Adrenal gland (tissue), 5 donors: Measurements from ENCODE around the gene ZNF148.

Experiments
- POLR2A ChIP-seq, 2 donors: fragments of 450-650 bp; IDR thresholded peaks; one replicate each; pipeline ENCODE4 v1.6.1; 2017; ENCODE audit warnings: antibody characterized with exemption in 2 of 2, mild to moderate bottlenecking in 2 of 2, moderate library complexity in 1 of 2
- TF ChIP-seq, protein P1 (sequence below), 6 experiments: fragments of 450-650 bp in 4 of 6; fragments of 200-600 bp in 2 of 6; sonication (generic) in 1 of 6; IDR thresholded peaks; 1 replicate in 5 of 6; 2 replicates in 1 of 6; pipeline versions ENCODE4 v1.5.1 to v1.8.0; 2016 to 2021; ENCODE audit warnings: antibody characterized with exemption in 6 of 6, mild to moderate bottlenecking in 2 of 6, moderate library complexity in 1 of 6
- donor health status: DM: no; HTN: no; CAD: no.

DNA sequence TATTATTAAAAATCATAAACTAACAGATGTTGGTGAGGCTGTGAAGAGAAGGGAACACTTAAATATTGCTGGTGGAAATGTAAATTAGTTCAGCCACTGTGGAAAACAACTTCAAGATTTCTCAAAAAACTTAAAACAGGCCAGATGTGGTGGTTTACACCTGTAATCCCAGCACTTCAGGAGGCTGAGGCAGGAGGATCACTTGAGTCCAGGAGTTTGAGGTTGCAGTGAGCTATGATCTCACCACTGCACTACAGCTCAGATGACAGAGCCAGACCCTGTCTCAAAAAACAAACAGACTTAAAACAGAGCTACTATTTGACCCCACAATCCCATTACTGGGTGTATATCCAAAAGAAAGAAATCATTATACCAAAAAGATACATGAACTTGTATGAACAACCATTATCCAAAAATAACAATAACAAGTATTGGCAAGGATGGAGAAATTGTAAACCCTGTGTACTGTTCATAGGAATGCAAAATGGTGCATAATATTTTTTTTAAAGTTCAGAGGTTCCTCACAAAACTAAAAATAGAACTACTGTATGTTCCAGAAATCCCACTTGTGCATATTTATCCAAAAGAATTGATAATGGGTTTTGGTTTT is 25.5 kb downstream of the ZNF148 start:
- TF ChIP-seq, protein P1, sequence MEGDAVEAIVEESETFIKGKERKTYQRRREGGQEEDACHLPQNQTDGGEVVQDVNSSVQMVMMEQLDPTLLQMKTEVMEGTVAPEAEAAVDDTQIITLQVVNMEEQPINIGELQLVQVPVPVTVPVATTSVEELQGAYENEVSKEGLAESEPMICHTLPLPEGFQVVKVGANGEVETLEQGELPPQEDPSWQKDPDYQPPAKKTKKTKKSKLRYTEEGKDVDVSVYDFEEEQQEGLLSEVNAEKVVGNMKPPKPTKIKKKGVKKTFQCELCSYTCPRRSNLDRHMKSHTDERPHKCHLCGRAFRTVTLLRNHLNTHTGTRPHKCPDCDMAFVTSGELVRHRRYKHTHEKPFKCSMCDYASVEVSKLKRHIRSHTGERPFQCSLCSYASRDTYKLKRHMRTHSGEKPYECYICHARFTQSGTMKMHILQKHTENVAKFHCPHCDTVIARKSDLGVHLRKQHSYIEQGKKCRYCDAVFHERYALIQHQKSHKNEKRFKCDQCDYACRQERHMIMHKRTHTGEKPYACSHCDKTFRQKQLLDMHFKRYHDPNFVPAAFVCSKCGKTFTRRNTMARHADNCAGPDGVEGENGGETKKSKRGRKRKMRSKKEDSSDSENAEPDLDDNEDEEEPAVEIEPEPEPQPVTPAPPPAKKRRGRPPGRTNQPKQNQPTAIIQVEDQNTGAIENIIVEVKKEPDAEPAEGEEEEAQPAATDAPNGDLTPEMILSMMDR (IDR thresholded peaks at IDR 0.05): no peak
- TF ChIP-seq POLR2A (IDR thresholded peaks at IDR 0.05): no peak
